H9 (cell line): ENCODE data around the gene GNPDA1. TPM values are rescaled to one million over a fixed set of nuclear protein-coding genes. Genes with fewer than 3 reads are reported as not detected.

Experiments
- DNase-seq: peaks from one replicate; pipeline ENCODE4 v3.0.0-alpha.2; 2017
- H2AFZ ChIP-seq: one replicate; pipeline ENCODE4 v1.6.1; 2013; ENCODE audit warnings: mild to moderate bottlenecking, low read length, control low read depth, moderate library complexity
- H2AK5ac ChIP-seq: 2 replicates; pipeline ENCODE4 v1.6.1; 2013; ENCODE audit warnings: low read length, control low read depth, mixed read lengths; ENCODE audit not compliant: insufficient read length
- H2BK120ac ChIP-seq: one replicate; pipeline ENCODE4 v1.6.1; 2013; ENCODE audit warnings: low read depth, mild to moderate bottlenecking, low read length, control low read depth, inconsistent platforms; ENCODE audit not compliant: poor library complexity, severe bottlenecking
- H2BK12ac ChIP-seq: 2 replicates; pipeline ENCODE4 v1.6.1; 2013; ENCODE audit warnings: low read length, control low read depth, mixed read lengths, low read depth; ENCODE audit not compliant: insufficient read length
- H2BK15ac ChIP-seq: 2 replicates; pipeline ENCODE4 v1.6.1; 2013; ENCODE audit warnings: low read depth, low read length, control low read depth
- H2BK20ac ChIP-seq: one replicate; pipeline ENCODE4 v1.6.1; 2013; ENCODE audit warnings: low read depth, mild to moderate bottlenecking, low read length, control low read depth, inconsistent platforms; ENCODE audit not compliant: poor library complexity, severe bottlenecking
- H2BK5ac ChIP-seq: 2 replicates; pipeline ENCODE4 v1.6.1; 2013; ENCODE audit warnings: low read length, control low read depth, mixed read lengths; ENCODE audit not compliant: insufficient read length
- H3K14ac ChIP-seq: 2 replicates; pipeline ENCODE4 v1.6.1; 2013; ENCODE audit warnings: low read length, control low read depth; ENCODE audit not compliant: insufficient read depth
- H3K18ac ChIP-seq: 2 replicates; pipeline ENCODE4 v1.6.1; 2013; ENCODE audit warnings: low read depth, mild to moderate bottlenecking, mixed read lengths, low read length, control low read depth; ENCODE audit not compliant: insufficient read length
- H3K23ac ChIP-seq: 2 replicates; pipeline ENCODE4 v1.6.1; 2013; ENCODE audit warnings: low read length, control low read depth, mixed read lengths, low read depth; ENCODE audit not compliant: insufficient read length
- H3K23me2 ChIP-seq: 2 replicates; pipeline ENCODE4 v1.6.1; 2013; ENCODE audit warnings: low read depth, mild to moderate bottlenecking, mixed read lengths, low read length, control low read depth; ENCODE audit not compliant: insufficient read length, poor library complexity, severe bottlenecking
- H3K27ac ChIP-seq: 2 replicates; pipeline ENCODE4 v1.5.1; 2013; ENCODE audit warnings: low read length, control low read depth, mixed read lengths, low read depth; ENCODE audit not compliant: insufficient read length
- H3K27me3 ChIP-seq: 2 replicates; pipeline ENCODE4 v1.6.1; 2013; ENCODE audit warnings: low read length, control low read depth, inconsistent platforms; ENCODE audit not compliant: insufficient read depth
- H3K4ac ChIP-seq: 2 replicates; pipeline ENCODE4 v1.6.1; 2013; ENCODE audit warnings: low read depth, mild to moderate bottlenecking, control low read depth, inconsistent platforms, low read length, moderate library complexity
- H3K4me1 ChIP-seq: 2 replicates; pipeline ENCODE4 v1.6.1; 2013; ENCODE audit warnings: low read length, control low read depth, inconsistent platforms; ENCODE audit not compliant: insufficient read depth
- H3K4me2 ChIP-seq: 2 replicates; pipeline ENCODE4 v1.6.1; 2013; ENCODE audit warnings: low read length, control low read depth, mixed read lengths; ENCODE audit not compliant: insufficient read length, insufficient read depth
- H3K56ac ChIP-seq: 2 replicates; pipeline ENCODE4 v1.6.1; 2013; ENCODE audit warnings: low read depth, mild to moderate bottlenecking, mixed read lengths, low read length, control low read depth; ENCODE audit not compliant: insufficient read length
- H3K79me1 ChIP-seq: 2 replicates; pipeline ENCODE4 v1.6.1; 2013; ENCODE audit warnings: low read depth, mild to moderate bottlenecking, moderate library complexity, low read length, control low read depth, inconsistent platforms; ENCODE audit not compliant: insufficient read depth, poor library complexity, severe bottlenecking
- H3K79me2 ChIP-seq: 2 replicates; pipeline ENCODE4 v1.6.1; 2013; ENCODE audit warnings: low read length, control low read depth, inconsistent platforms; ENCODE audit not compliant: insufficient read depth
- H3K9ac ChIP-seq: 2 replicates; pipeline ENCODE4 v1.6.1; 2013; ENCODE audit warnings: low read length, control low read depth, mixed read lengths; ENCODE audit not compliant: insufficient read length; ENCODE audit errors: extremely low read depth
- H3K9me3 ChIP-seq: one replicate; pipeline ENCODE4 v1.6.1; 2013; ENCODE audit warnings: low read depth, low read length, inconsistent platforms; ENCODE audit not compliant: control insufficient read depth
- H3T11ph ChIP-seq: one replicate; pipeline ENCODE4 v1.6.1; 2013; ENCODE audit warnings: mild to moderate bottlenecking, low read length, control low read depth, inconsistent platforms
- H4K20me1 ChIP-seq: one replicate; pipeline ENCODE4 v1.6.1; 2013; ENCODE audit not compliant: control insufficient read depth, insufficient read length, insufficient read depth
- H4K5ac ChIP-seq: 2 replicates; pipeline ENCODE4 v1.6.1; 2013; ENCODE audit warnings: low read depth, mild to moderate bottlenecking, mixed read lengths, low read length, control low read depth; ENCODE audit not compliant: insufficient read length
- H4K8ac ChIP-seq: replicated peaks from 2 replicates; pipeline ENCODE4 v1.6.1; 2013; ENCODE audit warnings: low read length, control low read depth, mixed read lengths, low read depth; ENCODE audit not compliant: insufficient read length
- H4K91ac ChIP-seq: 2 replicates; pipeline ENCODE4 v1.6.1; 2013; ENCODE audit warnings: low read depth, mild to moderate bottlenecking, moderate library complexity, mixed read lengths, low read length, control low read depth; ENCODE audit not compliant: insufficient read length
- H3K27ac Mint-ChIP-seq, 3 experiments: 2 replicates in 2 of 3; 3 replicates in 1 of 3; pipeline ENCODE4 v1.8.0; 2020 to 2021; ENCODE audit warnings: mixed read lengths in 3 of 3, mild to moderate bottlenecking in 1 of 3, moderate library complexity in 1 of 3
- H3K27me3 Mint-ChIP-seq: 2 replicates; pipeline ENCODE4 v1.8.0; 2021; ENCODE audit warnings: low read depth, mild to moderate bottlenecking, moderate library complexity, mixed read lengths
- H3K36me3 Mint-ChIP-seq, 3 experiments: 2 replicates in 2 of 3; 3 replicates in 1 of 3; pipeline ENCODE4 v1.8.0; 2020 to 2021; ENCODE audit warnings: low read depth in 3 of 3, mixed read lengths in 3 of 3; ENCODE audit not compliant: insufficient read depth in 1 of 3
- H3K4me1 Mint-ChIP-seq, 2 experiments: 2 replicates each; pipeline ENCODE4 v1.8.0; 2020; ENCODE audit warnings: mixed read lengths in 2 of 2
- H3K4me3 Mint-ChIP-seq, 2 experiments: 2 replicates in 1 of 2; 3 replicates in 1 of 2; pipeline ENCODE4 v1.8.0; 2020 to 2021; ENCODE audit warnings: mild to moderate bottlenecking in 2 of 2, mixed read lengths in 2 of 2, moderate library complexity in 1 of 2
- H3K9me3 Mint-ChIP-seq, 2 experiments: 2 replicates in 1 of 2; 3 replicates in 1 of 2; pipeline ENCODE4 v1.8.0; 2020; ENCODE audit warnings: mild to moderate bottlenecking in 2 of 2, mixed read lengths in 2 of 2, moderate library complexity in 1 of 2
- WGBS: extraction: QIAGEN DNeasy Blood & Tissue Kit; methylation state at CpG from one replicate; pipeline ENCODE4 v1.1.7; 2013; ENCODE audit warnings: missing lambda C conversion rate, low lambda C conversion rate, mixed read lengths; ENCODE audit not compliant: insufficient read length; ENCODE audit errors: extremely low coverage; 5-methylcytosine and 5-hydroxymethylcytosine counted together
- total RNA-seq: library from RNA; stranded (reverse); gene quantifications from 2 replicates; pipeline ENCODE4 v1.2.1, GENCODE V29; 2021
- TF ChIP-seq, protein P1 (sequence below): fragments of 200-600 bp; sonication (generic); conservative IDR thresholded peaks from 3 replicates; pipeline ENCODE4 v1.8.0; 2021; ENCODE audit warnings: antibody characterized with exemption, mild to moderate bottlenecking

The GNPDA1 gene
- total RNA-seq, 1 experiment from 2014 or later = 66.8 TPM

DNA sequence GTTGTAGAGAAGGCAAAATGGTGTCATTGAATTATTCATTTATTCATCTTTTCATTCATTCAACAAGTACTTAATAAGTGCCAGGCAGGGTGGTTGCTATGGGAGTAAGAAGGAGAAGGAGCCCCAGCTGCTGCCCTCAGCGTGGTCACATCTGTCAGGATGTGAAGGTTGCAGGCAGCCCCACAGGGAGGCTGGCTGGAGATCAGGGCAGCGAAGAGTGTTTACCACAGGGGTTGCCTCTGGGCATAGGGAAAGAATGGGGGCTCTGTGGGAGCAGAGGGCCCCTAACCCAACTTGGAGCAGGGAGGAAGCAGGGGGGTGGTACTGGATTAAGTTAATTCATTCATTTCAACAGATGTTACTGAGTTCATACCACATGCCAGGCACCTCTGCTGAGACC, 60.8 kb downstream of the GNPDA1 start:
- H4K20me1 ChIP-seq = no peaks in the 10 kb centered on the region
- no CpG with 5 or more reads among the region's 2 CpGs for WGBS
- Mint-ChIP-seq H3K27me3 (peaks cover 3% of the 10 kb centered on the region; the same call in 1 of the 2 replicates), H3K4me3 (no peak overlapping the region), H3K4me1 (peaks cover 13 to 14% of the 10 kb centered on the region in 2 experiments), H3K27ac (no peak overlapping the region), H3K36me3 (no peaks in the 10 kb centered on the region), H3K9me3 (no peaks in the 10 kb centered on the region; a peak in 1 of 5 replicates)
- H2BK15ac ChIP-seq = no peak overlapping the region
- no peak overlapping the region for H3T11ph ChIP-seq
- no peaks in the 10 kb centered on the region; the same call in 1 of the 2 replicates for H3K4me1 ChIP-seq
- no peak overlapping the region for H3K9ac ChIP-seq
- no peaks in the 10 kb centered on the region for H3K79me2 ChIP-seq
- no peak overlapping the region for H2BK12ac ChIP-seq
- no peaks in the 10 kb centered on the region for H3K79me1 ChIP-seq
- no peak overlapping the region for H4K91ac ChIP-seq
- no peak overlapping the region for H2AK5ac ChIP-seq
- no peak overlapping the region for H2BK20ac ChIP-seq
- no peaks in the 10 kb centered on the region for H3K27me3 ChIP-seq
- no peak overlapping the region for H3K4me2 ChIP-seq
- no peak overlapping the region for H4K5ac ChIP-seq
- no peak overlapping the region for H3K27ac ChIP-seq
- no peak overlapping the region for H3K56ac ChIP-seq
- H3K18ac ChIP-seq = no peak overlapping the region
- H3K4ac ChIP-seq = no peak overlapping the region
- no peak overlapping the region for H2BK5ac ChIP-seq
- H3K14ac ChIP-seq = no peak overlapping the region
- H3K23ac ChIP-seq = no peak overlapping the region
- DNase-seq = no peak
- TF ChIP-seq, protein P1, sequence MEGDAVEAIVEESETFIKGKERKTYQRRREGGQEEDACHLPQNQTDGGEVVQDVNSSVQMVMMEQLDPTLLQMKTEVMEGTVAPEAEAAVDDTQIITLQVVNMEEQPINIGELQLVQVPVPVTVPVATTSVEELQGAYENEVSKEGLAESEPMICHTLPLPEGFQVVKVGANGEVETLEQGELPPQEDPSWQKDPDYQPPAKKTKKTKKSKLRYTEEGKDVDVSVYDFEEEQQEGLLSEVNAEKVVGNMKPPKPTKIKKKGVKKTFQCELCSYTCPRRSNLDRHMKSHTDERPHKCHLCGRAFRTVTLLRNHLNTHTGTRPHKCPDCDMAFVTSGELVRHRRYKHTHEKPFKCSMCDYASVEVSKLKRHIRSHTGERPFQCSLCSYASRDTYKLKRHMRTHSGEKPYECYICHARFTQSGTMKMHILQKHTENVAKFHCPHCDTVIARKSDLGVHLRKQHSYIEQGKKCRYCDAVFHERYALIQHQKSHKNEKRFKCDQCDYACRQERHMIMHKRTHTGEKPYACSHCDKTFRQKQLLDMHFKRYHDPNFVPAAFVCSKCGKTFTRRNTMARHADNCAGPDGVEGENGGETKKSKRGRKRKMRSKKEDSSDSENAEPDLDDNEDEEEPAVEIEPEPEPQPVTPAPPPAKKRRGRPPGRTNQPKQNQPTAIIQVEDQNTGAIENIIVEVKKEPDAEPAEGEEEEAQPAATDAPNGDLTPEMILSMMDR = no peak
- no peak overlapping the region for H4K8ac ChIP-seq
- no peaks in the 10 kb centered on the region for H3K23me2 ChIP-seq
- H2AFZ ChIP-seq = no peak overlapping the region
- no peaks in the 10 kb centered on the region for H3K9me3 ChIP-seq
- no peak overlapping the region for H2BK120ac ChIP-seq
